ENCODE measurements around the gene CDK11A.
"Not testable (repeated sequence)": the region's sequence is repeated elsewhere in the genome, so short reads cannot be mapped to it uniquely, and the experiment has no call there.

- peak; percentile 31 for TF ChIP-seq CTCF (IDR thresholded peaks at IDR 0.05; ENCODE audit: low read depth, low read length, poor library complexity, severe bottlenecking)
- not testable (repeated sequence) for TF ChIP-seq EZH2phosphoT487 (IDR thresholded peaks at IDR 0.05; ENCODE audit: borderline replicate concordance, low read length)
Observed at GRCh38 chr1:1658583-1659549, 65.3 kb downstream of the CDK11A start, which contains the start of gene CDK11B.
